Stimulated activated naive CD4-positive, alpha-beta T cell treated with Interleukin-2 at 50 U/mL for 16 hours (primary cell): ENCODE data around the gene MCU.

Source experiments
- DNase-seq: peaks from one replicate; lab custom pipeline; 2025; lab: John Stamatoyannopoulos, UW

The MCU gene

GRCh38 chr10:72802763-72803505 lies 111.0 kb downstream of the MCU start:
- no peak for DNase-seq

- no peak for DNase-seq
These were observed 116.1 kb downstream of the MCU start for GRCh38 chr10:72808001-72808400.

DNA sequence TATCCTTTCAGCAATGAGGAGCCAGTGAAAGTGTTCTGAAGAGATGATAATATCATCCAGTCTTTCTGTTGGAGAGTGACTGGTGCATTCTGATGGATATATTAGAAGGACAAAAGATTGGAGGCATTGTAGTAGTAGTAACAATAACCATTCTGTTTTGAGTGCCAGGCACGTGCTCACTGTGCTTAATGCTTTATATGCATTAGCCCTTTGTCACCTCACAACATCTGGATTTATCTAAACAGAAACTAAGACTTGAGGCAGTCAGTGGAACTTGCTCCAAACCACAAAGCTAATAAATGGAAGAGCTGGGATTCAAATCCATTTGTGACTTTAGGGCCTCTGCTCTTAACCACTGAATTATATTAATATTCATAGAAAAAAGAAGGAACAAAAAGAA lies 117.1 kb downstream of the MCU start:
- no peak for DNase-seq

- no peak for DNase-seq
These were observed 119.0 kb downstream of the MCU start for GRCh38 chr10:72810976-72811375.

GRCh38 chr10:72812415-72812752 lies 120.4 kb downstream of the MCU start:
- no peak for DNase-seq

GRCh38 chr10:72812753-72813430 lies 120.9 kb downstream of the MCU start:
- no peak for DNase-seq

DNA sequence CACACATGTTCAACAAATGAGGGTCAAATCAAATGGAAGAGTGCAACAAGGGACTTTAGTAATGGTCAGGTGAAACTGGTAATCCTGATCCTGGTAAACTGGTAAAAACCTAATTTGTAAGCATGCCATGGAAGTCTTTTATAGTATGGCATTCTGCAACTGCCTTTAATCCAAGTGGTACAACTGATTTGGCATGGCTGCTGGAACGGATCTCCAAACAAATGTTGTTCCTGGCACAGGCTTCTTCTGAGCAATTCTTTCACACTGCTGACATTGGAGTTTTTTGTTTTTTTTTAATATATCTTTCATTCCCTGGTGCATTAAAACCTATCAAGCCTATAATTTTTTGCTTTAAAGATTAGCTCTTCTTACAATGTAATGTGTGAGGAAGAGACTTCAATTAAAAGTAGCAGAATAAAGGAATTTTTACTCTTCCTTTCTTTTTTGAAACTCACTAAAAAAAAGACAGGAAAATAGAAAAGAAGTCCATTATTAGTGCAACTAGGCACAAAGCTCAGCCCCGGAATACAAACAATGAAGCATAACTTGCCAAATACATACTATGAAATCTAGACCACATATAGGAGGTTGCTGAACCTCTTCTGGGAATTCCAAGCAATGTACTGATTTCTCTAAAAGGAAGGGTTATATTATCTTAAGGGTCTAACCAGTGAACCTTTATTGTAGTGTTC lies 122.3 kb downstream of the MCU start:
- DNase-seq: no peak

DNA sequence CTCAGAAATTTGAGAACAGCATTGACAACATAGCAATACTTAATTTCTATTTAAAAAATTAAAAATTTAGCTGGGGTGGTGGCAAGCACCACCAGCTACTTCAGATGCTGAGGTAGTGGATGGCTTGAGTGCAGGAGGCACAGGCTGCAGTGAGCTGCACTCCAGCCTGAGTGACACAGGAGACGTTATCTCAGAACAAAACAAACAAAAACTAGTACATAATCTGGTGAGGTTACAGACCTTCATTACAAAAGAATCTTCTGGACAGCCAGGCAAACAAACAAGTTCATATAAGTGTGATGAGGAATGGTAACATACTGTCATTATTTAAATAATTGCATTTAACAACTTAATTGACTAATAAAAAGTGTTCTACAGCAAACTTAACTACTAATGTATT lies 124.6 kb downstream of the MCU start:
- DNase-seq: no peak

DNA sequence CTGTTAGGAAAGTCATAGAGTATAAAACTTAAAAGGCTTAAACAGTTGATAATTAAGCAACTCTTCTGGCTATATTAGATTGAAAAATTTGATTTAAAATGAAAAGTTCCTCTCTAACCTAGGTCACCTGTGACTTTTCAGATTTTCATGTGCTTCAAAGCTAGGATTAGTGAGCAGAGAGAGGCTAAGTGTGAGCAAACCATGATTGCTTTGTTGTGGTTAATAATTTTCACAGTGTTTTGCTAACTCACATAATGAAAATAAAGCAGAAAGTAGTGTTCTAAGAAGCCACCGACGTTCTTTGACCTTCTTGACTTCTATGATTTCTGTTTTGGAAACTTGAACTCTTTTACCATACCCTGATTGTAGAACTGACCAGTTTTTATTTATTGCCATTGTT lies 126.1 kb downstream of the MCU start:
- no peak for DNase-seq

DNA sequence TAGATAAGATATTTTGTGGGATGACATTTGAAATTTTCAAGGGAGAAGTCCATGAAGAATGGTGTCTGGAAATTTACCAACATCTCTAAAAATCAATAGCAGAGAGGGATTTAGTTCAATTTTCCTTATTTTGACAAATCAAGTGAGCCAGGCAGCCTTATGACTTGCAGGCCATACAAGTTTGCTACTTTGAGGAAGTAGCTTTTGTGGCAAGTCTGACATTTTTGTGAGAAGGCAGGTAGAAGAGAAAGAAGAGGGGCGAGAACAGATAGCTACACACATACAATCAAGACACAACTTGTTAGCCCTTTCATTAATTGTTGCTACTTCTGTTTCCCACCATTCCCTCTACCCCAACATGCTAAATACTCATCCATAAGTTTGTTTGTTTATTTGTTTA lies 127.1 kb downstream of the MCU start:
- DNase-seq: no peak

DNA sequence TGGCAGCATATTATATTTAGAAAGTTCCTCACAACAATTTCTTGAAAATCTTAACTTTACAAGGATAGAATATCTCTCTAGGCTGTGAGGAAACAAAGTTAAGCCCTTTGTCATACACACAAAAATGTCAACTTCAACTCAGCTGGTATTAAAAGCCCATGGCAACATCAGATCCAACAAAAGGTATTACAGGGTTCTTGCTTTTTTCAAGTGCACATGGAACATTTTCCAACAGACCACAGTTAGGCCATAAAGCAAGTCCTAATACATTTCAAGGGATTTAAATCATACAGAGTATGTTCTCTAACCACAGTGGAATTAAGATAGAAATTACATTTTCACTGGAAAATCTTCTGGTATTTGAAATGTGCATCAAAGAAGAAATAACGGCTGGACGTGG lies 129.7 kb downstream of the MCU start:
- no peak for DNase-seq

- DNase-seq: no peak
These were observed 130.5 kb downstream of the MCU start for GRCh38 chr10:72822342-72822986.

DNA sequence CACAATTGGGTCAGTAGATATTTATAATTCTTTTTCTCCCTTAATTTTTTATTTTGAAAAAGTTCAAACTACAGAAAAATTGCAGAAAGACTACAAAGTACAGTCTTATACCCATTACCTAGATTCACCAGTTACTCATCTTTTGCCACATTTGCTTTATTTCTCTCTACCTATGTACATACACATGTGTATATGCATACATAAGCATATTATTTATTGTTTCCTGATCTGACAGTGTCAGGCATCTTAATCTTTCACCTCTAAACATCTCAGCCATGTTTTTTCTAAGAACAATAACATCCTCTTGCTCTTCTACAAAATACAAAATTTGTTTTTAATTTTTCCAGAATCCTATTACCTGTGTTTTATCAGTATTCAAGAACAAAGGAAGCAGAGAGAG lies 133.2 kb downstream of the MCU start:
- DNase-seq: no peak

DNA sequence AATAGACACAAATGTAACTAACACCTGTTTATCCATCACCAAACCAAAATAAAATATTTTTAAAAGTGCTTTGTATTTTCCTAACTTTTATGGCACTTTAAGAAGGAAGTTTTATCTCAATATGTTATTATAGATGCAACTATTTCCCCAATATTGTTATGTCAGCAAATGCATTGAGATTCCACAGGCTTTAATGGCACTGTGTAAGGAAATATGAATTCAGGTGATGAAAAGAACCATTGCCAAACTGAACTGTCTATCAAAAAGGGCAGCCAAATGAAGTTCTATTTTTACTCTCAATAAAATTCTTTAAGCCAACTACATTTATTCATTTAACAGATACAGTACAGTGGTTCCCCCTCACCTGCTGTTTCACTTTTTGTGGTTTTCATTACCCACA lies 134.4 kb downstream of the MCU start:
- no peak for DNase-seq

GRCh38 chr10:72828294-72828693 lies 136.4 kb downstream of the MCU start:
- DNase-seq: no peak

- DNase-seq: no peak
These were observed 138.7 kb downstream of the MCU start for GRCh38 chr10:72830625-72831024.

DNA sequence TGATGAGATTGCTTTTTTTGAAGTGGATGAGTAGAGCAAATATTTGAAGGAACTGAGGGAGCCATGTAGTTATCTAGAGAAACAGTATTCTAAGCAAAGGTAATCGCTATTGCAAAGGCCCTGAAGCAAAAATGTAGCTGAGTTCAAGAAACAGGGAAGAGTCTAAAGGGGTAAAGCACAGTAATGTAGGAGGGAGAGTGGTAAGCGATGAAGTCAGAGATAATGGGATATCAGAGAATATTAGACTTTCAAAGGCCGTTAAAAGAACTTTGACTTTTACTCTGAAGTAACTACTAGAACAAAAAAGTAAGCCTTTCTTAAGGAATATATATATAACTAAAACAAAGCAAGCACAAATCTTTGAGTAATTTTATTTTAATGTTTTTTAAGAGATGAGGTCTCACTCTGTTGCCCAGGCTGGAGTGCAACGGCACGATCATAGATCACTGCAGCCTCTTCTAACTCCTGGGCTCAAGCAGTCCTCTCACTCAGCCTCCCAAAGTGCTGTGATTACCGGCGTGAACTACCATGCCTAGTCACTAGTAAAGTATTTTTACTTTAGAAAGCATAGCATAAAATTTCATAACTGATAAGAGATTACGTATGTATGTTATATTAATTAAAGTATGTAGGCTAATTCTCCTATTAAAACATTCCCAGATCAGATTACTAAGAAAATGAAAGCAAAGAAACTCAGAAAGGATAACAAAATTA lies 139.9 kb downstream of the MCU start:
- DNase-seq: no peak

DNA sequence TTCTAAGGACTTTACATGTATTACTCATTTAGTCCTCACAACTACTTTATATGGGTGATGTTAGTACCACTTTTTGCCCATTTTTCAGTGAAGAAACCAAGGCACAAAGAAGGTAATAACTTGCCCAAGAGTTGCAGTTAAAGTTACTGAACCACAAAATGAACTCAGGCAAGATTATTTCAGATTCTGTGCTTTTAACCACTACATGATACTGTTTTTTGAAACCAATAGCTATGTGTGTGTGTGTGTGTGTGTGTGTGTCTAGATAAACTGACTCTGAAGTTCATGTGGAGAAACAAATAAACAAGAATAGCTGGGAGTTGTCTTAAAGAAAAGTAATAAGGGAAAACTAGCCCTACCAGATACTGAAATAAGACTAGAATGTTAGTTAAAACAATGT lies 140.8 kb downstream of the MCU start:
- no peak for DNase-seq

GRCh38 chr10:72834183-72834825 lies 142.4 kb downstream of the MCU start:
- DNase-seq: no peak

DNA sequence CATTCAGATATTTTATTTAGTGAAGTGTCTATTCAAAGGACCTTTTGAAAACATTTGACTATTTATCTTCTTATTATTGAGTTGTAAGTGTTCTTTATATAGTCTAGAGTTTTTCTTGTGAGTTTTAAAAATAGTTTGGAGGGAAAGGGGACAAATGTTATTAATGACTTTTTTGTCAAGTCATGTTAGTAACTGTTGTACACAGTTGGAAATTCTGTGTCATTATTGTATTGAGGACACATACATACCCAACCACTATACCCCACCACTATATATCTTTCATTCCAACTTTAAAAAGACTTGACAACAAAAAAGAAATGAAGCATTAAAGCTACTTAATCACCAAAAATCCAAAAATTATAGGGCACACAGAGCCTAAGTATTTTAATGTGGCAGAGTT lies 148.4 kb downstream of the MCU start:
- DNase-seq: no peak

DNA sequence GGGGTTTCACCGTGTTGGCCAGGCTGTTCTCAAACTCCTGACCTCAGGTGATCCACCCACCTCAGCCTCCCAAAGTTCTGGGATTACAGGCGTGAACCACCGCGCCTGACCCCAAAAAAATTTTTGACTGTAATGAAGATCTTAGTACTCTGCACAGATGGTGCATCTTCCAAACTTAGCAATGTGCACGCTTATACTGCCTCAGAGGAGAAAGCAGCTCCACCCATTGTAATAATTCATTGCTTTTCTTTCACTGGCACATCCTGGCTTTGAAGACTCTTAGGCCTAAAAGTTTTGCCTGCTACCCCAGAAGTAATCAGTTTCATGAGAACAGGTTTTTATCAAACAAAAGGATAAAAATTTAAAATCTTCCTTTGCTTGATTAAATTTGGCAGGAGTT lies 149.5 kb downstream of the MCU start:
- no peak for DNase-seq

DNA sequence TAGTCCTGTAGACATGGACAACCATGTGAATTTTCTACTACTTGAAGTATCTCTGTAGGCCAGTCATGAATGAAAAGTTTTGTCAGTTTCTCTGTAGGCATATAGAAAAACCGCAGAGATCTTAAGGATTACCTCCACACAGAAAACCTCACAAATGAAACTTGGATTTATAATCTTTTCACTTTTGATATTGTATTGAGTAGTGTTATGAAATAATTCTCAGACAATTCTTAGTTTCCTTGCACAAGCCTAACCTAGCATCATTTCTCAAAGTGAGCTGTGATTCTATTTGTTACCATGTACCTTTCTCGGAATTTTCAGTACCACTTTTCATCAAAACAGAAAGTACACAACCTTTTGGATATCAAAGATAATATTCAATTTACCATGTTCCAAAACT lies 150.2 kb downstream of the MCU start:
- no peak for DNase-seq
